HG03354 (cell line): ENCODE data around the gene TAF3.

Experiments
- ATAC-seq: cut with Tn5 transposase; IDR thresholded peaks from one replicate; pipeline ENCODE4 v1.9.1; 2021; ENCODE audit warnings: mild to moderate bottlenecking; ENCODE audit not compliant: unreplicated experiment, poor library complexity, severe bottlenecking

Gene TAF3

DNA sequence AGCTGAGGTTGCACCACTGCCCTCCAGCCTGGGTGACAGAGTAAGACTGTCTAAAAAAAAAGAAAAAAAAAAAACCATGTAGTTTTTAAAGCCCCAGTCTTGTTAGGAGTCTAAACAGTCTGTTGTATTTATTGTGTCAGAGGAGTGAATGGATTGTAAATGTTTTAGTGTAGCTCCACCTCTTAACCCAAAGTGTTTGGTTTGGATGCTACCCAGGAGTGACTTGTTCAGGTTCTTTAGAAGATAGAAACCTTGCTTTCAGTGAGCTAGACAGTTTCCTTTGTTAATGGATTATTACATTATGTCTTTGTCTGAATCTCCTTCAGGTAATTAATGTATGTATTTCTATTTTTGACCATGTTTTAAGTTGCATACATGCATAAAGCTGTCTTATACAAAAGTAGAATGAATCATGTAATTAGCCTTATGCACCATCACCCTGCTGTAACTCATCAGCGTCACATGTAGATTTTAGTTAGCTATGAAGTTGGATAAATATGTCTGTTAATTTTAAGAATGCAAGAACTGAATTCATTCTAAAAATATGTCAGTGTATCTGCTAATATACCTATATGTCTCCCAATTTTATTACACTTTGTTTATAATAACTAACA, 97.7 kb downstream of the TAF3 start:
- no peak for ATAC-seq

DNA sequence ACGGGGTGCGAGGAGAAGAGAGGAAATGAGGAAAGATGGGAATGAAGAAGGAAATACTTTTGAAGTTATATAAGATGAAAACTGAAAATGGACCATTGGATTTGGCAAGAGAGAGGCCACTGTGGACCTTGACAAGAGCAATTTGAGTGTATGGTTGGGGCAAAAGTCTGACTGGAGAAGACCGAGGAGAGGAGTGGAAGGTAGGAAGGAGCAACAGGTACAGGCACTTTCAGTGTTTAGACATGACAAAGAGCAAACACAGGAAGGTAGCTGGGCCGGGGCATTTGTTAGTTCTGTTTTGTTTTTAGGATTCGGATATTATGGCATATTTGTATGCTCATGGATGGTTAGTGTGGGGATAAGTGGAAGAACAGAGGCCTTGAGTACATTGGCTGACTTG, 99.4 kb downstream of the TAF3 start:
- ATAC-seq: no peak

DNA sequence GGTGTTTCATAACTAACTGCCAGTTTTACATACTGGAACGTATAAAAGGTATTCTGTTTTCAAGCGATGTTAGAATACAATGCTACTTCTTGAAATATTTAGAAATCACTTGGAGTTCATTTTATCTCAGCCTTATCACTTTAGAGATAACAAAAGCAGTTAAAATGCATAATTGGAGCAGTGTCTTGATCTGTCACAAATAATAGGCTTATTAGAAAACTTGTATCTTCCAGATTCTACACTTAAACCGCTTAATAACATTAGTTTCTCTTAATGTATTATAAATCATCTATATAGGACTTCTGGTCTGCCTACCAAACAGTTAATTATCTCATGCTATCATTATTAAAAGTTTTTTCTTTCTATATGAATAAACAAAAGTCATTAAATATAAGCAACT, 104.4 kb downstream of the TAF3 start:
- no peak for ATAC-seq

DNA sequence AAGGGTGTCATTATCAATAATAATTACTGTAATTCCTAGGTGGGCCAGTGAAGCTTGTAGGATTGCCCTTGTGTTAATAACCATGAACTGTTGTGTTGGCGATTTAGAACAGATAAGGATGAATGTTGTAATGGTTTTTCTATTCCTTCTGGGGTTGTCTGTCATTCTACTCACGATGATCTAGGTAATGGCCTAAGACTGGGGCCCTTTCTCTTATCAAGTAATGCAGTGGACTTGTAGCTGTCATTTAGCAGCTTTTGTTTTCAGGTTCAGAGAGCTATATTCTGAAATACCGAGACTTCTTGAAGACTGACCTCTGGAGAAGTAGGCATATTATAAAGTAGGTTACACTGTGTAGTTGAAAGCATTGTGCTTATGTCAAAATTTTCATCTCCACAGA, 110.2 kb downstream of the TAF3 start:
- ATAC-seq: no peak

DNA sequence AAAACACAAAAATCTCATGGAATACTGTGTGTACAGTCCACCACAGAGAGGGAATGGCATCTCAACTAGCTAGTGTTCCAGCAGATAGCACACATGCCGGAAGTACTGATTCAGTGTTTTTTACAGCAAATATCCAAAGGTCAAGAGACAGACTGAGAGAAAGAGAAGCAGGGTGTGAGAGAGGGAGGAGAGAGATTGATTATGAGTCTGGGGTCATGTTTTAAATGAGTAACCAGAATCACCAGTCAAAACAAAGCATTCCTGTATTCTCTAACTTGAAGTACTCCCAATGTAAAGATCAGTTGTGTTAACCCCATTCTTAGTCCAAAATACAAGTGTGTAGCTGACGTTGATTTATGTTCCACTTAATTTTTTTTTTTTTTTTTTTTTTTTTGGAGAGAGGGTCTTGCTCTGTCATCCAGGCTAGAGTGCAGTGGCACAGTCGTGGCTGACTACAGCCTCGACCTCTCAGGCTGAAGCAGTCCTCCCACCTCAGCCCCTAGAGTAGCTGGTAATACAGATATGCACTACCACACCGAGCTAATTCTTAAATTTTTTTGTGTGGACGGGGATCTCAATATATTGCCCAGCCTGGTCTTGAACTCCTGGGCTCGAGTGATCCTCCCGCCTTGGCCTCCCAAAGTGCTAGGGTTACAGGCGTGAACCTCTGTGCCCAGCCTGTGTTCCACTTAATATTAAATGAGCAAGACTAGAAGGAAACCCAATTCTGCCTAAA, 114.2 kb downstream of the TAF3 start:
- no peak for ATAC-seq

DNA sequence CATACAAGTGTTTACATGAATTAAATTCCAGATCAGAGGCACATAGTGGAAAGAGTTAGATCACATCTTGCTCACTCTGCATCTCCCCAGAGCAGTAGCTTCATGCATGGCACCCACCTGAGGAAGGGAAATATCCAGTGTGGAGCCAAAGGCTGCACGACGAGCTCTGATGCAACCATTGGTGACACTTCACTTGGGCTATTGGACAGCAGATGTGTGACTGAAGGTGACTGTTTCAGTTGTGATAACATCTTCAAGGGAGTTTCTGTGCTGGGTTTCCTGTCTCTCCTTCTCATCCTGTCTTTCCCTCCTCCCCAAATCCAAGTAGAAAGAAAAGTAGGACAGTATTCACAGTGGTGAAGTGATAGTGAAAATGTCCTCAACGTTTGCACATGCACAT, 115.0 kb downstream of the TAF3 start:
- no peak for ATAC-seq

DNA sequence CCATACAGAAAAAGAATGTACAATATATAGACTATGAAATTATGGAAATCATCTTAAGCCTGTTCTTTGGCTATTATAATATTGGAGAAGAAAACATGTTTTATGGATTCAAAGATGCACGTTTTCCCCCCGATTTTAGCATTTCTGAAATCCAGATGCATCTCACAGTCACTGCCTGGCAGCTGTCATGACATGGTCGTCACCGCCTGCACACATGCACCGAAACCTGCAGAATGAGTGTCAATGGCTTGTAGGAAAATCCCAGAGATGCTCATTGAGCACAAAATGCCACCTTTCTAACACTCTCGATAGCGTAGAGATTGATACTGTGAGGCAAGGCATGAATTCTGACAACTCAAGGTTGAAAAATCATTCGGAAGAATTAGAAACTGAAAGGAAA, 115.5 kb downstream of the TAF3 start:
- no peak for ATAC-seq

DNA sequence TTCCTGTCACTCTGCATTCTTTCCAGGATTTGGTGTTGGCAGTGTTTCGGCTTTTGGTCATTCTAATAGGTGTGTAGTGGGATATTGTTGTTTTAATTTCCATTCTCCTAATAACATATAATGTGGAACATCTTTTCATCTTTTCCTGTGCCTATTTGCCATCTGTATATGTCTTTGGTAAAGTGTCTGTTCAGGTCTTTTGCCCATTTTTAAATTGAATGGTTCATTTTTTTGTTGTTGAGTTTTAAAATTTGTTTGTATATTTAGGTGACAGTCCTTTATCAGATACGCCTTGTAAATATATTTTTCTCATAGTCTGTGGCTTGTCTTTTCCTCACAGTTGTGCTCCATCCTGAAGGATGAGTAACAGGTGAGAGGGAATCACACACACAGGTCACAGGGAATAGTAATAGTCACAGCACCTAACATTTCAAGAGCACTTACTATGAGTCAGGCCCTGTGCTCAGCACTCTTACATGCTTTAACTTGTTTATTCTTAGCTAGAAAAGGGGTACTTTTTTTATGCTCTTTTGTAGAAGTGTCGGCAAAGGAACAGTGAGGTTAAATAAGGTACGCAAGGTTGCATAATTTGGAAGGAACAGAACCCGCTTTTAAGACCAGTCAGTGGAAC, 119.1 kb downstream of the TAF3 start:
- ATAC-seq: no peak

DNA sequence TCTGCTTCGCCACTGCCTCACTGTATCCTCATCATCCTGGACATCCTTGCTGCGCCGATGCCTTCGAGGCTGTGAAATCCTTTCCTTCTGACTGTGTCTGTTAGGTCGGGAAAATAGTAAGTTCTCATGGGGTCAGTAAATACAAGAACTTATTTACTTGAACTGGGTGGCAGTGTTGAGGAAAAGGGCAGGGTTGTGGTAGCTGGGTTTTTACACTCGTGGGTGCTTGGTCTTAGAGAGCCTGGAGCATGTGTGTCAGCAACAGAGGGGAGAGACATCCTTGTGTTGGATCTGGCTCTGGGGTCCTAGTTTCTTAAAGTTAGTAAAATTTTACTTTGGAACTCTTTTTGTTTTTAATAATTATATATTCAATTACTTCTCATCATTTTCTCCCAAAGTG, 123.3 kb downstream of the TAF3 start:
- ATAC-seq: no peak

DNA sequence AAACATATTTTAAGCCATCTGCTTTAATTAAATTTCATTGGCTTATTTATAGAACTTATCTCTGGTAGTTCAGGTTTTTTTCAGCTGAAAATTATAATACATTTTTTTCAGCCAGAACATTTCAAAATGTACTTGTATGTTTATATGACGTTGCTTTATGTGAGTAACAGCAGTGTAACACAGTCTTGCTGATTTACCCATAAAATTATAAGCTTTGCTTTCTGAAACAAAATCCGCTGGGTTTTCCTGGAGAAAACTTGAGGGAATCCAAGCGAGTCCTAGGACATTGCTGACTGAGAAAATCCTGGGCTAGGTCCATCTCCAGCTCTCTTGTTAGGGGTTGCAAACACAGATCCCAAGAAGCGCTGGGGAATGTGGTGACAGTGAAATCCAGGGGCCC, 124.0 kb downstream of the TAF3 start:
- no peak for ATAC-seq

DNA sequence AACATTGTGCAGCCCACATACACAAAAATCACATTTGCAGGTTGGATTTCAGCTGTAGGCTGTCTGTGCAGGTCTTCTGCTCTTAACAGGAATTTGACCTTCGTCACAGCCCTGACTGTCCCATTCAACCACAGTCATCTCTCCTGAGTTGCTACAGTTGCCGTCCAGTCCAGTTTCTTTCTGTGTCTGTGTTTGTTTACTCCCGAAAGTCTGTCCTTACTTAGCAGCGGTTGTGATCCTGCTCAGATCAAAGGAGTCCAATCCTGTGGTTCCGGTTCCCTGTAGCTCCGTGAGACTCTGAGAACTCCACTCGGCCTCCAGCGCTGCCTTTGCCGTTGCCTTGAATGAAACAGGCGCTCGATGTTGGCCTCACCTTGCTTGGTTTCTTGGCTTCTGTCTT, 124.6 kb downstream of the TAF3 start:
- ATAC-seq: no peak

DNA sequence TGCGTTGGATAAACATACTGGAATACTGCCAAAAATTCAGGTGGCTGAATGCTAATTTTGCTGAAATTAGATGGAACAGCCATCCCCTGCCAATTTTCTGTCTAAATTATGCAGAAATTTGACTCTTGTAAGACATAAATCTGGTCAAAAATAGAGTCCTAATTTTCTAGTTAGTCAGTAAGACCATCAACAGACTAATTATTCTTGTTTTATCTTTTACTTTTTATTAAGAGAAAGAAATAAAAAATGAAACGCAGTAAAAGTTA, 125.8 kb downstream of the TAF3 start:
- ATAC-seq: no peak

DNA sequence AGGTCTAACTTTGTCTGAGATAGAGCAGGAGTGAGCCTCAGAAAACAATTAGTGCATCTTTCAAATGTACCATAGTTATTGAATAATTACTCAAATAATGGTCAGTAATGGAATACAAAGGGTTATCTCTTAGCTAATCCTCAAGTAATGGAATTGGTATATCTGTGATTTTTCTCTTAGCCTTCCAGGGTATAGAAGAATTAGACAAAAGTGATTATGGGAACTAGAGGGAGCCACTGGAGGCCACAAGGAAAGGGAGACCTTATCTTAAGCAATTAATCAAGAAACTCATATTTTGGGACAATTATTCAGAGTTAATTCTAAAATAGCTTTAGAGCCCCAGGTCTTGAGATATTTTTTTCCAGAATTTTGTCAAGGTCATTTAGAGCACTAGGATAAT, 126.2 kb downstream of the TAF3 start:
- ATAC-seq: no peak

DNA sequence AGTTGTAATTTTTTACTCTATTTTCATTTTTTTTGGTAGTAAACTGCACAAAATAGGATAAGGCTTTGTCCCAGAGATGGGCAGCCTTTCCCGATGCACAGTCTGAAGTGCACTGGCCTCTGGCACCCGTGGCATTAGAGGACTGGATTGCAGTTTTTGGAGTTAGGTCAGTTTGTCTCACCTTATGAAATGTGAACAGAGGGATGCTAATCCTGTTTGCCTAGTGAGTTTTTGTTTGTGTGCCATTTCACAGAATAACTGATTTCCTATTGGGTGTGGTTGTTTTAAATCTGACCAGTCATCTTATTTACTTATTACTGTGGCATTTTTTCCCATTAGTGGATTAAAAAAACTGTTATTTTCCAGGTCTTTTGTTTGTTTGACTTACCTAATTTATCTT, 126.7 kb downstream of the TAF3 start:
- ATAC-seq: no peak

DNA sequence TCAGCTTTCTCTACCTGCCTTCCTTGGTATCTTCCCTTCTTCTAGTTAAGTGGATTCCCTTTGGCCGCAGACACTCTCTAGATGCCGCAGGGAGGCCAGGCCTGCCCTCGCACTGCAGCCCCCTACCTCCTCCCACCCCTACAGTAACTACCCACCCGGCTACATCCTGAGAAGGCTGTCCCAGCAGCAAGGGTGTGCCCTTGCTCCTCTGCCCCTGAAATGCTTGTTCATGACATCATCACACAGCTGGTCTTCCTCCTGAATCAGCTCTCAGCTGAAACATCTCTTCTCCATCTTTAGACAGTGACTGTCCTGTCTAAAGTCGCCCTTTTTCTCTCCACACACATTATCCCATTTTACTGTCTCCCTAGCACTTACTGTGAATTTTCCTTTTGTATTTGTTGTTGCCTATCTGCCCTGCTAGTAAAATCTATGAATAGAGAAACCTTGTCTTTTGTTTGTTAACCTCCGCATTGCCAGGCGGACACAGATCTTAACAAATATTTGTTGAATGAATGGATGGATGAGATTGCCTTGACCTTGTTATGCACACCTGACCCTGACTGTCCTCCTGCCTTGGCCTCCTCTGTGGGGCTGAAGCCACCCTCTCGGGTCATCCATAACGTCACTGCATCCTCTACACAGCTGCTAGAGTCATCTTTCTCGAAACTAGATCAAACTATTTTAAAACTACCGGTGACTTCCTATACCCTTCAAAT, 127.3 kb downstream of the TAF3 start:
- ATAC-seq: no peak

DNA sequence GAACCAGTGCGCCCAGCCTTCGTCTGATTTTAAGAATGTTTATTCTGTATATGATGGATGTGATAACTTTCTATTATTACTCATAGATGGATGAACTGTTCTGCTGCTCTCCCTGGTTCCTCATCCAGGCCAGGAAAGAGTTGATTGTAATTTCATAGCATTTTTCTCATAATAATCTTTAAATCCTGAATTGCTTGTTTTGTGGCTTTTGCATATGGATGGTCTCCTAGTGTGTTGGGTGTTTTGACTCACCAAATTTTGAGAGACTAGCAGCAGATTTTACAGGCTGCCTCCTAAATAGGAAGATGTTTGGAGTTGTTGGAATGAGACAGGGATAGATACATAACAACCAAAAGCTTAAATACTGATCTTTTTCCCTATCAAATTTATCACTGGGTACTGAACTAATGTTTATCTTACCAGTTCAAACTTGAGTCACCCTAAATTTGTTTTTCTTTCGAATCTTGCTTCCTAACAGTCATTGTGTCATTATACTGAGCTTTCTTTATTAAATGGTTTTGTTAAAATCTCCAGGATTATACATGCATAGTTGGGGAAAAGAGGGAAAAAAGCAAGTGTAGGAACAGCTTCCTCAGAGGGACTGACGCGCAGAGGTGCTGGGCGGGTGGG, 130.2 kb downstream of the TAF3 start:
- no peak for ATAC-seq

DNA sequence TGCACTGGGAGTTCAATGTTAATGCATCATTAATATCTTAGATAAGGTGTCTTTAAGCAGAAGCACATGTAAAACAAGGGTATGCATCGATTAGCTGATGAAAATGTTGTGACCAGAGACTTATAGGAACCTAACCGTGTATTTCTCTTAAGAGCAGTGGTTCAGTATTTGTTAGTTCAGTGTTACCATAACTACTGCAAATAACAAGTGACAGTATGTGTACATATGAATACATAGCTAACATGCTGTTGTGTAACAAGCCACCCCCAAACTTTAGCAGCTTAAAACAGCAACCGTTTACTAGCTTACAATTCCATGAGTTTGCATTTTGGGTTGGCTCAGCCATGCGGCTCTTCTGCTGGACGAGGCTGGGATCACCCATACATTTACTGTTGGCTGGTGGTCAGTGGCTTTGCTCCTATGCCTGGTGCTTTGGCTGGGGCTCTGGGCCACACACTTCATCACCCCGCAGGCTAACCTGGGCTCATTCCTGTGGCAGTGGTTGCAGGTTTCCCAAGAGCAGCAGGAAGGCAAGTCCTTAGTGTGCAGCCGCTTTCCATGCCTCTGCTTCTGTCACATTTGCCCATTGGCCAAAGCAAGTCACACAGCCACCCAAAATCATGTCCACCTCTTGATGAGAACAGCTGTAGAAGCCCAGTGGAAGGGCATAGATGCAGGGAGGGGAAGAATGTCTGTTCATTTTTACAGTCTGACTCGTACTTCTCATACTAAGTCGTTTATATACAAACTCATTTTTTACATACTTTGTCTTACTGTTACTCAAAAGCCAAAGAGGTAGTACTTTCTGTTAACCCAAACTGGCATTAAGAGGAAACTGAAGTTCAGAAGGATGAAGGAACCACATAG, 132.9 kb downstream of the TAF3 start:
- no peak for ATAC-seq

DNA sequence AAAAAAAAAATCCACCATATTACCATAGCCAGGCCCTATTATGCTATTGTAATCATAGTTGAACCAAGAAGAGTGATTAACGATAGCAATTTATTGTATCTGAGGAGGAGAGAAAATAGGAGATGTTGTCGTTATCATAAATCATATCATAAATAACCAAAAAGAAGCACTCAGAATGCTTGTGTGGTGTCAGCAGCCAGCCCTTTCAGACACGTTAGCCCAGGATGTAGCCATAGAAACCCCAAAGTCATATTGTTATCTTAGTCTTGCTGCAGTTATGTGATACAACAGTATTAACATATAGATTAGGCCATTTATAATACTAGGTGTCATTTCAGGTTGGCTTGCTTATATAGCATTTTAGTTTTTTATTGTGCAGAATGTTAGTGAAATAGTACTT, 134.0 kb downstream of the TAF3 start:
- ATAC-seq: no peak

DNA sequence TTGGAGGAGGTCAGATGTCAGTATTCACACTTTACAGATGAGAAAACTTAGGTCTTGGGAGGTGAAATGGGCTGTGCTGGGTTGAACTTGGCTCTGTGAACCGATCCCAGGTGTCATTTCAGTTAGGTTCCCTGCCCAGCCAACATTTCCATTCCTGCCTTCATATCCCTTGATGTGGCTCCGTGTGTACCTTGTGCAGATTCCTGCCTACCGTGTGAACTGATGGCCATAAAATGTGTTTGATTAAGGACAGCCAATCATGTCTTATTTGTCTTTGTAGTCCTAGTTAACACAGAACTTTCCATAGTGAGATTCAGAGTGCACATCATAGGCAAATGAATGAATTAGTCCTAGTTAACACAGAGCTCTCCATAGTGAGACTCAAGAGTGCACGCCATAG, 135.1 kb downstream of the TAF3 start:
- no peak for ATAC-seq

DNA sequence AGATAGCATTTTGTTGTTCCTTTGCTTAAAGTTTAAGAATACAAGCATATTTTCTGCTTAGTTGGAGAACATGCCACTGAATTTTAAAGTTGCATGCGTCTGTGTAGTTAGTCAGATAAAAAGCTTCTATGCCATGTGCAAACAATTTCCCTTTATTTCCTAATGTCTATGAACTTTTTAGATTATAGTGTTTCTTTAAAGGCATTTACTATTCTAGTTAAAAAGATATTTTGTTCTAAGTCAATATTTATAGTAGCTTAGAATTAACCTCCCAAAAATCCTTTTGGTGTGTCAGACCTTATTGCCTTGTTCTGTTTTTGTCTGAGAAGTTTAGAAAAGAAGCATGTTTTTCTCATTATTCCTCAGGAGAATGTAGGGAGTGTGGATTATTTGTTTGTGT, 137.1 kb downstream of the TAF3 start:
- ATAC-seq: no peak
